ENCODE results near the gene IQCH.

The IQCH gene

GRCh38 chr15:67300266-67301025, 45.9 kb downstream of the IQCH start:
- H3K4me1 ChIP-seq (ENCODE audit: control insufficient read depth, insufficient read depth, low read length), result no peaks in the 10 kb centered on the region
- no peaks in the 10 kb centered on the region for H3K9me3 ChIP-seq (ENCODE audit: control insufficient read depth in 2 of 2, low read length in 2 of 2)
- no peak overlapping the region for H3K27ac ChIP-seq (ENCODE audit: low read length)
- H3K9ac ChIP-seq (ENCODE audit: low read length in 2 of 2), result no peak overlapping the region
- H3K36me3 ChIP-seq (ENCODE audit: control insufficient read depth in 2 of 2, insufficient read depth in 2 of 2, low read length in 2 of 2), result no peaks in the 10 kb centered on the region
- no peaks in the 10 kb centered on the region for H3K27me3 ChIP-seq (ENCODE audit: control insufficient read depth in 1 of 2, insufficient read depth in 2 of 2, low read length in 2 of 2)
- no peak overlapping the region for H3K4me3 ChIP-seq (ENCODE audit: low read length in 2 of 2)

DNA sequence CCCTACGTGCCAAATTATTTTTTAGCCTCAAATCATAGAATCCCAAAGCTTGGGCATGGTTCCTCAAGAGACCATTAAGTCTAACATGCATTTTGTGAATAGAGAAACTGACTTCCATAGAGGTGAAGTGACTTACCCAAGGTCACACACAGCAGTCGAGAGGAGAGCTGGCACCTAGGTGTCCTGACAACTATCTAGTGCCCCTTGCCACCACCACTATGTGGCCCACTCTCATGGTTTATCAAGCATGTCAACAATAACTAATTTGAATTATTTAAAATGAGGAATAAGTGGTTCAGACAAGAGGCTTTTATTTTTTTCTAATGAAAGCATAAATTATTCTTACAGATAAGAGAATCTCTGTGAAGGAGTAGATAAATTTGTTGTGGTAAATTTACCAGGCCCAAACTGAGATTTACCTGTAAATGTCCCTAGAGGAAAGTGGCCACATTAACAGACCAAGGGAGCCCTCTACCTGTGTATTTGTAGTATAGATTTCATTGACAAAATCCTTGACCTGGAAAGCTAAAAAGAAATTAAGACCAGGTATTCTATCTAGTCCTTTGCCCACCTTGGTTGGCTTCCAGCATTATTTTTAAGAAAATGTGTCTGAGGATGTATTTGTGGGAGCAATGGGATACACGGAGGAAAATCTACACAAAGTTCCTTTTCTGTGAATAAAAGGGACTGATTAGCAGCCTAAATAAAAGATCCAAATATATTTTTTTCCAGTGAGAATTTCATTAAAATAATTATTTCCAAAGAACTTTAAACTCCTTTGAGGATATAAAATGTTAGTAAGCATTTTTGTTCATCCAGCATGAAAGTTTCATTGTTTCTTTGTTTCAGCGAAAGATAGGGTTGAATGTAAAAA, 49.1 kb downstream of the IQCH start:
- Histone ChIP-seq H3K36me3 (ENCODE audit: control insufficient read depth in 2 of 2, insufficient read depth in 2 of 2, low read length in 2 of 2) (no peaks in the 10 kb centered on the region), H3K9me3 (ENCODE audit: control insufficient read depth in 2 of 2, low read length in 2 of 2) (no peaks in the 10 kb centered on the region), H3K27ac (ENCODE audit: low read length) (no peak overlapping the region), H3K4me1 (ENCODE audit: control insufficient read depth, insufficient read depth, low read length) (no peaks in the 10 kb centered on the region), H3K27me3 (ENCODE audit: control insufficient read depth in 1 of 2, insufficient read depth in 2 of 2, low read length in 2 of 2) (no peaks in the 10 kb centered on the region), H3K9ac (ENCODE audit: low read length in 2 of 2) (no peak overlapping the region), H3K4me3 (ENCODE audit: low read length in 2 of 2) (no peak overlapping the region)

GRCh38 chr15:67304778-67305177, 50.2 kb downstream of the IQCH start:
- Histone ChIP-seq H3K27me3 (ENCODE audit: control insufficient read depth in 1 of 2, insufficient read depth in 2 of 2, low read length in 2 of 2) (no peaks in the 10 kb centered on the region), H3K27ac (ENCODE audit: low read length) (no peak overlapping the region), H3K4me3 (ENCODE audit: low read length in 2 of 2) (no peak overlapping the region), H3K36me3 (ENCODE audit: control insufficient read depth in 2 of 2, insufficient read depth in 2 of 2, low read length in 2 of 2) (no peaks in the 10 kb centered on the region), H3K4me1 (ENCODE audit: control insufficient read depth, insufficient read depth, low read length) (no peaks in the 10 kb centered on the region), H3K9me3 (ENCODE audit: control insufficient read depth in 2 of 2, low read length in 2 of 2) (no peaks in the 10 kb centered on the region), H3K9ac (ENCODE audit: low read length in 2 of 2) (no peak overlapping the region)

DNA sequence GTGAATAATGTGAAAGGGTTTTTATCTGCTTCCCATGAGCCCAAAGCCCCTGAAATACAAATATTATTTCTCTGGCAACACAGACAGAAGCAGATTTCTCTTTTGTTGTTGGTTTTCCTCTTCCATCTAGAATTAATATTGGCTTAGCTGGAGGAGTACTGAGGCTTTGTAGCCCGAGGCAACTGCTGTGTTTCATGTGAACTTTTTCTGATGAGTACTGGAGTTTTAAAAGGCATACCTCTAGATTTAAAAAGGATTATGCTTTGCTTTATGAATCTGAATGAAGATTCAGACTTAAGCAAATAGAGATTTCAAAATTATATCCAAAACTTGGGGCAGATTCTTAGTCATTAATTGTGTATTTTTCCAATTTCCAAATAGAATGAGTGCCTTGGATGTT, 50.9 kb downstream of the IQCH start:
- Histone ChIP-seq H3K36me3 (ENCODE audit: control insufficient read depth in 2 of 2, insufficient read depth in 2 of 2, low read length in 2 of 2) (no peaks in the 10 kb centered on the region), H3K4me1 (ENCODE audit: control insufficient read depth, insufficient read depth, low read length) (no peaks in the 10 kb centered on the region), H3K9ac (ENCODE audit: low read length in 2 of 2) (no peak overlapping the region), H3K9me3 (ENCODE audit: control insufficient read depth in 2 of 2, low read length in 2 of 2) (no peaks in the 10 kb centered on the region), H3K27ac (ENCODE audit: low read length) (no peak overlapping the region), H3K27me3 (ENCODE audit: control insufficient read depth in 1 of 2, insufficient read depth in 2 of 2, low read length in 2 of 2) (no peaks in the 10 kb centered on the region), H3K4me3 (ENCODE audit: low read length in 2 of 2) (no peak overlapping the region)

DNA sequence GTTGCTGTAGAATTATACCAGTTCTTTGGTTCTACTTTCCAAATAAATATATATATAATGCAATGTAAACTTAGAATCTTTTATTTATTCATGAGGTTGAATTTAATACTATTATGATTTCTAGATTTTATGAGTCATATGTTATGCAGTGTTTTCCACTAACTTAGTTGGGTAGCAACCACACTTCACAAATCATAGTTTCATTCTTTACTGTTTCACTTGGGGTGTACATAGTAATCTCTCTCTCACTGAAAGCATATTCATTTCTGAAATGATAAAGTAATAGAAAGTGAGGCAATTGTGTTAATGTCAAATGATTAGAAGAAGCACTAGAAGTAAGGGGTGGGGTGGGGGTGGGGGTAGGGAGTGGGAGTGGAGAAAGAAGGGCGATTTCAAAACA, 52.6 kb downstream of the IQCH start:
- no peak overlapping the region for H3K9ac ChIP-seq (ENCODE audit: low read length in 2 of 2)
- no peaks in the 10 kb centered on the region for H3K36me3 ChIP-seq (ENCODE audit: control insufficient read depth in 2 of 2, insufficient read depth in 2 of 2, low read length in 2 of 2)
- no peak overlapping the region for H3K27ac ChIP-seq (ENCODE audit: low read length)
- H3K27me3 ChIP-seq (ENCODE audit: control insufficient read depth in 1 of 2, insufficient read depth in 2 of 2, low read length in 2 of 2), result no peaks in the 10 kb centered on the region
- no peak overlapping the region for H3K4me3 ChIP-seq (ENCODE audit: low read length in 2 of 2)
- H3K9me3 ChIP-seq (ENCODE audit: control insufficient read depth in 2 of 2, low read length in 2 of 2), result no peaks in the 10 kb centered on the region
- H3K4me1 ChIP-seq (ENCODE audit: control insufficient read depth, insufficient read depth, low read length), result no peaks in the 10 kb centered on the region

DNA sequence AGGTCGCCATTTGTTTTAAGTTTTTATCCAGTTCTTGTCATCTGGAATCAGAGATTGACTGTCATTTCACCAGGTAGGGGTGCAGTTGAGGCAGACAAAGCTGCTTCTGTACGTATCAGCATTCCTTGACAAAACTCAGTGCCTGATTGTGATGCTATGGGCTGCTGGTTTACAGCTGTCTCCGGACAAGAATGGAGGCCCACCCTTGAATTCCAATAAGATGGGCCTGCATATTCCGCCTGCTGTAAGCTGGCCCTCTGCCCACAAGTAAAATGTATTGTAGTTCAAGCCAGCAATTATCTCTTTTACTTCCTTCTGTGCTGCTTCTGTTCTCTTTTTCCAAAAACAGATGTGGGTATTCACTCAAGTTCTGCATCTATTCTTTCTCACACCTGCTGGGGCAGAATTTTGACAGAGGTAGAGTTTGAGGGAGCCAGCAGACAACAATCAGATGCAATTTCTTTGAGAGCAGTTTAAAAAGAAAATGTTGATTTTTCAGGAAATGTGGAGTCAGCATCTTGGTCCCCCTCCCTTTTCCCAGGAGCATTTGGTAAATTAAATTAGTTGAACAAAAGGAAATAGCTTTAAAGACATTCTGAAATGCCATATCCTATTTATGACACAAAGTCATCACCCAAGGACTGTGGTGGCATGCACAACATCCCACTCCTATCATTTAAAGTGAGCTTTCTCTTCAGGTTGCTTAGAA, 53.5 kb downstream of the IQCH start:
- H3K36me3 ChIP-seq (ENCODE audit: control insufficient read depth in 2 of 2, insufficient read depth in 2 of 2, low read length in 2 of 2), result no peaks in the 10 kb centered on the region
- H3K27ac ChIP-seq (ENCODE audit: low read length), result no peak overlapping the region
- no peaks in the 10 kb centered on the region for H3K4me1 ChIP-seq (ENCODE audit: control insufficient read depth, insufficient read depth, low read length)
- no peak overlapping the region for H3K9ac ChIP-seq (ENCODE audit: low read length in 2 of 2)
- no peaks in the 10 kb centered on the region for H3K27me3 ChIP-seq (ENCODE audit: control insufficient read depth in 1 of 2, insufficient read depth in 2 of 2, low read length in 2 of 2)
- no peaks in the 10 kb centered on the region for H3K9me3 ChIP-seq (ENCODE audit: control insufficient read depth in 2 of 2, low read length in 2 of 2)
- no peak overlapping the region for H3K4me3 ChIP-seq (ENCODE audit: low read length in 2 of 2)

GRCh38 chr15:67311731-67312130, 57.1 kb downstream of the IQCH start:
- H3K27me3 ChIP-seq (ENCODE audit: control insufficient read depth in 1 of 2, insufficient read depth in 2 of 2, low read length in 2 of 2), result no peaks in the 10 kb centered on the region
- H3K27ac ChIP-seq (ENCODE audit: low read length), result no peak overlapping the region
- H3K9me3 ChIP-seq (ENCODE audit: control insufficient read depth in 2 of 2, low read length in 2 of 2), result no peaks in the 10 kb centered on the region
- no peak overlapping the region for H3K9ac ChIP-seq (ENCODE audit: low read length in 2 of 2)
- H3K4me3 ChIP-seq (ENCODE audit: low read length in 2 of 2), result no peak overlapping the region
- no peaks in the 10 kb centered on the region for H3K4me1 ChIP-seq (ENCODE audit: control insufficient read depth, insufficient read depth, low read length)
- no peaks in the 10 kb centered on the region for H3K36me3 ChIP-seq (ENCODE audit: control insufficient read depth in 2 of 2, insufficient read depth in 2 of 2, low read length in 2 of 2)

GRCh38 chr15:67319961-67320360, 65.4 kb downstream of the IQCH start:
- Histone ChIP-seq H3K27me3 (ENCODE audit: control insufficient read depth in 1 of 2, insufficient read depth in 2 of 2, low read length in 2 of 2) (no peaks in the 10 kb centered on the region), H3K36me3 (ENCODE audit: control insufficient read depth in 2 of 2, insufficient read depth in 2 of 2, low read length in 2 of 2) (no peaks in the 10 kb centered on the region), H3K9me3 (ENCODE audit: control insufficient read depth in 2 of 2, low read length in 2 of 2) (no peaks in the 10 kb centered on the region), H3K4me1 (ENCODE audit: control insufficient read depth, insufficient read depth, low read length) (no peaks in the 10 kb centered on the region), H3K27ac (ENCODE audit: low read length) (no peak overlapping the region), H3K9ac (ENCODE audit: low read length in 2 of 2) (no peak overlapping the region), H3K4me3 (ENCODE audit: low read length in 2 of 2) (no peak overlapping the region)

DNA sequence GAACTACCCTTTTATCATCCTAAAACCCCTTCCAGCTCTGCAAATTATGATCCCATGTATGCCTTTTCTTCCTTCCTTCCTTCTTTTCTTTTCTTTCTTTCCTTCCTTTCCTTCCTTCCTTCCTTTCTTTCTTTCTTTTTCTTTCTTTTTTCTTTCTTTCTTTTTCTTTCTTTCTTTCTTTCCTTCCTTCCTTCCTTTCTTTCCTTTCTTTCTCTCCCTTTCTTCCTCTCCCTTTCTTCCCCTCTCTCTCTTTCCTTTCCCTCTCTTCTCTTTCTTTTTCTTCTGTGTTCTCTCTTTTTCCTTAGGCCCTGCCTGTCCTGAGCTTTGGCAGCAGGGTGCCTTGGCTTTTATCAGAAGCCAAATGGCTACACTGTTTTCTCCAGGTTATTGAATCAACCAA, 66.8 kb downstream of the IQCH start:
- Histone ChIP-seq H3K9me3 (ENCODE audit: control insufficient read depth in 2 of 2, low read length in 2 of 2) (no peaks in the 10 kb centered on the region), H3K4me1 (ENCODE audit: control insufficient read depth, insufficient read depth, low read length) (no peaks in the 10 kb centered on the region), H3K36me3 (ENCODE audit: control insufficient read depth in 2 of 2, insufficient read depth in 2 of 2, low read length in 2 of 2) (no peaks in the 10 kb centered on the region), H3K27ac (ENCODE audit: low read length) (no peak overlapping the region), H3K27me3 (ENCODE audit: control insufficient read depth in 1 of 2, insufficient read depth in 2 of 2, low read length in 2 of 2) (no peaks in the 10 kb centered on the region), H3K4me3 (ENCODE audit: low read length in 2 of 2) (no peak overlapping the region), H3K9ac (ENCODE audit: low read length in 2 of 2) (no peak overlapping the region)

GRCh38 chr15:67322481-67322880, 67.9 kb downstream of the IQCH start:
- H3K9ac ChIP-seq (ENCODE audit: low read length in 2 of 2), result no peak overlapping the region
- H3K27ac ChIP-seq (ENCODE audit: low read length), result no peak overlapping the region
- H3K4me1 ChIP-seq (ENCODE audit: control insufficient read depth, insufficient read depth, low read length), result no peaks in the 10 kb centered on the region

More at GRCh38 chr15:67322481-67322880, 67.9 kb downstream of the IQCH start:
- H3K27me3 ChIP-seq (ENCODE audit: control insufficient read depth in 1 of 2, insufficient read depth in 2 of 2, low read length in 2 of 2), result no peaks in the 10 kb centered on the region
- no peaks in the 10 kb centered on the region for H3K9me3 ChIP-seq (ENCODE audit: control insufficient read depth in 2 of 2, low read length in 2 of 2)
- no peaks in the 10 kb centered on the region for H3K36me3 ChIP-seq (ENCODE audit: control insufficient read depth in 2 of 2, insufficient read depth in 2 of 2, low read length in 2 of 2)
- no peak overlapping the region for H3K4me3 ChIP-seq (ENCODE audit: low read length in 2 of 2)

Measured in stomach smooth muscle (tissue), 2 donors.